ENCODE measurements around the gene TAF6L. TPM values are rescaled to one million over a fixed set of nuclear protein-coding genes. Genes with fewer than 3 reads are reported as not detected.
"Not testable (repeated sequence)": the region's sequence is repeated elsewhere in the genome, so short reads cannot be mapped to it uniquely, and the experiment has no call there.

TAF6L gene
- total RNA-seq, 1 donor from 2014 or later, result 15.1 TPM

DNA sequence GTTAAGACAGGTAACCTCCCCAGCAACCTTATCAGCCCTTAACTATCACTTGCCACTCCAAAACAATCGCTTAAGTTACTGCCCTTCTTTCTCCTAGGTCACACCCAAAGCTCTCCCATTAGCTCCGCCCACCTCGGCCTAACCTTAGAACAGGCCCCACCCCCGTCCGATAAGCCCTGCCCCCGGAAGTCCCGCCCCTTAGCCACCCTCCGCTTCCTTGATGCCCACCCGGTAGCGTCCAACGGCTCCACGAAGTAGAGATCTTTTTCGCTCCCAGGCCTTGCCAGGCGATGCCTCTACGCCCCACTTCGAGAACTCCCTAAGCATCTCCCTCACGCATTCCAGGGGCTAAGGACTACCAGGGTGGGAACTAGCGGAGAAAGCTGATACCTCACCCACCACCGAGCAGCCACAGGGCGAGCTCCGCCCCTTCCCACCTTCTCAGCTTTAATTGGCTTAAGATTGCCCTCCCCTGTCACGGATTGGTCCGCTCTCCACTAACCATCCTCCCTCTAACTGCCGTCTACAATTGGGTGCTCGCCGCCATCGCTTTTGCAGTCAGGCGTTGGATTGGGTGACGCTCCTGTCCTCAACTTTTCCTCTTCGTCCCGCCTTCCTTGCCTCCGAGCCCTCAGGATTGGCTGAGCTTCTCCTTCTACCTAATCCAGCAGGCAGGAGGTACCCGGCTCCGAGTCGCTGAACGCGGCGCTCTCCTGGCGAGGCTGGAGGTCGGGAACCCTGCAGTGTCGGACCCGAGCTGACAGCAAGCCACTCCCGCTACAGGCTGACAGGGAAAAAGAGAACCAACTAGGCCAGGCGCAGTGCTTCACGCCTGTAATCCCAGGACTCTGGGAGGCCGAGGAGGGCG lies 17.2 kb upstream of the TAF6L start, which contains the start of gene ZBTB3:
TSS of gene ZBTB3 (minus strand) at position 425 of the 868 bp plus-strand sequence. CDS start 496 bp downstream, outside the sequence.
- FAIRE-seq (peak; percentile 36), DNase-seq (ENCODE audit: low spot score in 2 of 2) (peak; percentile 79 to 93)

DNA sequence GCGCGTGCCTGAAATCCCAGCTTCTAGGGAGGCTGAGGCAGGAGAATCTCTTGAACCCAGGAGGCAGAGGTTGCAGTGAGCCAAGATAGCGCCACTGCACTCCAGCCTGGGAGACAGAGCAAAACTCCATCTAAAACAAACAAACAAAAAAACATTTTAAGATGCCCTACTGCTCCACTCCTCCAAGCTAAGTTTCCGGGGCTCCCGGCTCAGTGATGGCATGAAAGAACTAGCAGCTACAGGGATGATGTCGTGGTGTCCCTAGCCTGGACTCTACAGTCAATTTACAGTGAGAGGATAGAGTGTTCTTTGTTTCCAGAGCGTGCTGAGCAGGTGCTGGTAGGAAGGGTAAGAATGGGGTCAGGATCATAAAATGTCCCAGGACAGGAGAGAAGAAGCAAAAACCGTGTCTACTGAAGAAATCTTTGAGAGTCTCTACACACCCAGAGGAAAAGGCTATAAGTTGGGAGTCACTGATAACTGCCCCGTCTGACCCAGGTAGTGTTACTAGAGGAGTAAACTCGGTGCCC lies 16.0 kb upstream of the TAF6L start:
- FAIRE-seq, result no peak

DNA sequence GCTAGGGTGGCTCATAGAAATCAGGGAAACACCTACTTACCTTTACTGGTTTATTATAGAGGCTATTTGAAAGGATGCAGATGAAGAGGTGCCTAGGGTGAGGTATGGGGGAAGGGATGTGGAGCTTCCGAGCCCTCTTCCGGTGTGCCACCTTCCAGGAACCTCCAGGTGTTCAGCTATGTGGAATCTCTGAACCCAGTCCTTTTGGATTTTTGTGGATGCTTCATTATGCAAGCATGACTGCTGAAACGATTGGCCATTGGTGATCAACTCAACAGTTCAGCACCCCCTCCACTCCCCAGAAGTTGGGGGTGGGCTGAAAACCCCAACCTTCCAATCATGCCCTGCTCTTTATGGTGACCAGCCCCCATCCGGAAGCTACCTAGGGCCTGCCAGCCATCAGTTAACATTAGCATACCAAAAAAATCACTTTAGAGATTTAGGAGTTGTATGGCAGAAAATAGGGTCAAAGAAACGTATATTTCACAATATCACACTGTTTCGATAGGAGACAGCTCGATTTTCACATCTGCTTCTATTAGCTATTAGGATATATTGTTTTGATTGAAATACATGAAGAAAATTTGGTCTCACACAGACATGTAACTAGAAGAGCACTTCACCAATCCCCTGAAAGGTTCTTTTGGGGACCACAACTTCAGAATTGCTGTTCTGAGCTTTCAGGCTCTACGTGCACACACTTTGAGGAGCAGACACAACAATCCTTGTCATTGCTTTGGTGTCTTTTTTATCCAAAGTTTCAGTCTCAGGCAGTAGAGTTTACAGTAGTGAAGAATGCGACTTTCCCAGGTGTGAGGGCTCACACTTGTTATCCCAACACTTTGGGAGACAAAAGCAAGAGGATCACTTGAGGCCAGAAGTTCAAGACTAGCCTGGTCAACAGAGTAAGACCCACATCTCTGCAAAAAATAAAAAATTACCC lies 13.1 kb upstream of the TAF6L start:
- FAIRE-seq (no peak), DNase-seq (ENCODE audit: low spot score in 2 of 2) (no peak)

More for the DNA sequence above, 16.0 kb upstream of the TAF6L start:
- no peak for DNase-seq (ENCODE audit: low spot score in 2 of 2)

DNA sequence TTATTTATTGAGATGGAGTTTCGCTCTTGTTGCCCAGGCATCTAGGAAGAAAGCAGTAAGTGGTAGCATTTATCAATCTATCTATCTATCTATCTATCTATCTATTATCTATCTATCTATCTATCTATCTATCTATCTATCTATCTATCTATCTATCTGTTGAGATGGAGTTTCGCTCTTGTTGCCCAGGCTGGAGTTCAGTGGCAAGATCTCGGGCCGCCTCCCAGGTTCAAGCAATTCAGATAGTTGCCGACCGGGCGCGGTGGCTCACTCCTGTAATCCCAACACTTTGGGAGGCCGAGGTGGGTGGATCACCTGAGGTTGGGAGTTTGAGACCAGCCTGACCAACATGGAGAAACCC lies 10.3 kb upstream of the TAF6L start:
- FAIRE-seq, result not testable (repeated sequence)

DNA sequence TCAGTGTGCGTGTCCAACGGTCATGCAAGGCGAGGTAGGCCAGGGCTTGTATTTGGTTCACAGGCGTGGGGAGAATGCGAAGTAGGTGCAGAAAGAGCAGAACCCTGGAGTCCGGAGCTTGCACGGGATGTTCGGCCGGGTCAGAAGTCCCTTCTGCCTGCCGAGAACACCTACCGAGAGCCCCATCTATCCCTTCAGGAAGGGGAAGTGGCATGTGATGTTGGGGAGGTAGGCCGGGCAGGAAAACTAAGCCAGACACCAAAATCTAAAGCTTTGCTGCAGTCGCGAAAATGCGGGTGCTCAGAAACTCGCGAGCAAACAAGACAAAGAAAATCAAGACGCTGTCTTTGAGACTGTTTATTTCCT lies 435 bp upstream of the TAF6L start:
- FAIRE-seq (no peak), DNase-seq (ENCODE audit: low spot score in 2 of 2) (no peak)

More for the DNA sequence above, 10.3 kb upstream of the TAF6L start:
- DNase-seq (ENCODE audit: low spot score in 2 of 2), result not testable (repeated sequence)

DNA sequence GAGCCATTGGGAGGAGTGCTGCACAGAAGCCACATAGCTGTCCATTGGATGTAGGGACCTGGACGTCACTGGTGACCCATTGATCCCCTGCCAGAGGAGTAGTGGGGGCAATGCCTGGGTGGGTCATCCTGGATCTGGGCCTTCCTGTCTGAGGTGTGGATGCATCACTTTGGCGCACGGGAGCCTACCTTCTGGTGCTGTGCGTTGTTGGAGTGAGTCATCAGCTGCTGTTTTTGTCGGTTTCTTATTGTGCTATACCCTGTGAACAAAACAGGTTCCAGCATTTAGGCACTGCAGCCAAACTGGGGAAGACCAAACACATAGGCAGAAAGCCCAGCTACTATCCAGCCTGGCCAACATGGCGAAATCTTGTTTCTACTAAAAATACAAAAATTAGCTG lies 3.2 kb downstream of the TAF6L start:
- no peak for DNase-seq (ENCODE audit: low spot score in 2 of 2)
- FAIRE-seq, result no peak

DNA sequence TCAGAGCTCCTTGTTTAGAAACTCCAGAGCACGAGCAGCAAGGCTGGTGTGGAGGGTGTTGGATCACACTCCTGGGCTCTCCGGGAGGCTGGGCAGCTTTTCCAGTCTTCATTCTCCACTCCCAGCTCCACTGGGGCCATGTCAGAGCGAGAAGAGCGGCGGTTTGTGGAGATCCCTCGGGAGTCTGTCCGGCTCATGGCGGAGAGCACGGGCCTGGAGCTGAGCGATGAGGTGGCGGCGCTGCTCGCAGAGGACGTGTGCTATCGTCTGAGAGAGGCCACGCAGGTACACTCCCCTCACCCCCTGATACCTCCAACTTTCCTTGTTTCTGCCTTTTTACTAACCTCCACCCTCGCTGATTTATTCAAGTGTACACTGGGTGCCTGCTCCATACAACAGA lies 4.5 kb downstream of the TAF6L start:
- DNase-seq (ENCODE audit: low spot score in 2 of 2) (no peak), FAIRE-seq (no peak)

DNA sequence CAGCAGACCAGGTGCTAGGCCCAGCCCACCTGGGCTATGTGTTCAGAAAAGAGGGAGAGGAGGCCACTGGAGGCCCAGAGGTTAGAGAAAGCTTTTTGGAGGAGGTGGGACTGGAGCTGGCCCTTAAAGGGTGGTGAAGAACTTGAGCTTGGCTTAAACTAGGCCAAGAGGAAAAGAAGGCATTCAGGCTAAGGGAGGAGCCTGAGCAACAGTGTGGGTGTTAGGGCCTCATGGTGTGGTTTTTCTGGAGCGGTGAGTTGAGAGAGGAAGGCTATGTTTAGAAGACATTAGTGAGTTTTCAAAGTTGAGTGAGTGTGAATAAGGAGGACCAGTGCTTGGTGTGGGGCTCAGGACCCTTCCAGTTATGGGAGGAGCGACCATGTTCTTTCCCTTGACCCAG lies 6.2 kb downstream of the TAF6L start:
- no peak for FAIRE-seq
- DNase-seq (ENCODE audit: low spot score in 2 of 2), result no peak

DNA sequence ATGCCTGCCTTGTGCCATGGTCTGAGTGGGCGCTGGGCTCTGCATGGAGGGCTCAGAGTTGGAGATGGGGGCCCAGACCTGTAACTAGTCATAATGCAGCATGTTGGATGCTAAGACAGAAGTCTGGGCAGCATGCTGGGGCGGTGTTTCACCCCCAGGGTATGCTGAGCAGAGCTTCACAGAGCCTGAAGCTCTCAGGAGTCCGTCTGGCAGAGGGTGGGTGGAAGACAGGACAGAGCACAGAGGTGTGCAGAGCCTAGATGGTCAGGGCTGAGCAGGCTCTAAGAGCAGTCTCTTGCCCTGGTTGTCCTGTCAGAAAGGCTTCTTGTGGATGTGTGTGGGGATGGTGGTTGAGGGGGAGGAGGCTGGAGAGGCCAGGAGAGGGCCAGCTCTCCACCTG lies 7.2 kb downstream of the TAF6L start:
- FAIRE-seq, result no peak
- no peak for DNase-seq (ENCODE audit: low spot score in 2 of 2)

DNA sequence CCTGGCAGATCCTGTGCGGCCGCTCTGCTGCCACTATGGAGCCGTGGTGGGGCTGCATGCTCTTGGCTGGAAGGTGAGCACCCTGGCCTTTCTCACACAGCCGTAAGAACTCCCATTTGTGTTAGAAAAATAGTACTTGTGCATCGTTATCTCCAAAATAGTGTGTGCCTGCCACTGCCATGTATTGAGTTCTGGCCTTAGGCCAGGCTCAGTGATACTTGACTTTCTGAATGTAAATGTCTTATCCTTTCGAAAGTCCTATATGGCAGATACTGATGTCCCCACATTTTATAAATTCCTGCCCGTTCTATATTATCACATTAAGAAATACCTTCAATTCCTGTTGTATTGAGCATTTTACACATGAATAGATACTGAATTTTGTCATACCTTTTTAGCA lies 11.6 kb downstream of the TAF6L start:
- FAIRE-seq (no peak), DNase-seq (ENCODE audit: low spot score in 2 of 2) (no peak)

DNA sequence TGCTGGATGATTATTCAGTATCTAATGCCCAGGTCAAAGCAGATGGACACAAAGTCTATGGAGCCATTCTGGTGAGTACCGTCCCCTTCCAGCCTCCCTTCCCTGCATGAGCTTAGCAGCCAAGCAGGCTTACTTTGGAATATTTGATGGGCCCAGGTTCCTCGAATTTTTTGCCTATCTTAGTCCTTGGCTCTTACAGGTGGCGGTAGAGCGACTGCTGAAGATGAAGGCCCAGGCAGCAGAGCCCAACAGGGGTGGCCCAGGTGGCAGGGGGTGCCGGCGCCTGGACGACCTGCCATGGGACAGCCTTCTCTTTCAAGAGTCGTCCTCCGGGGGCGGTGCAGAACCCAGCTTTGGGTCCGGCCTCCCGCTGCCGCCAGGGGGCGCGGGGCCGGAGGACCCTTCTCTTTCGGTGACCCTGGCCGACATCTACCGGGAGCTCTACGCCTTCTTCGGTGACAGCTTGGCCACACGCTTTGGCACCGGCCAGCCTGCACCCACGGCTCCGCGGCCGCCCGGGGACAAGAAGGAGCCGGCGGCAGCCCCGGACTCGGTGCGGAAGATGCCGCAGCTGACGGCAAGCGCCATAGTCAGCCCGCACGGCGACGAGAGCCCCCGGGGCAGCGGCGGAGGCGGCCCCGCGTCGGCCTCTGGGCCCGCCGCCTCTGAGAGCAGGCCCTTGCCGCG lies 15.3 kb downstream of the TAF6L start:
- no peak for FAIRE-seq

DNA sequence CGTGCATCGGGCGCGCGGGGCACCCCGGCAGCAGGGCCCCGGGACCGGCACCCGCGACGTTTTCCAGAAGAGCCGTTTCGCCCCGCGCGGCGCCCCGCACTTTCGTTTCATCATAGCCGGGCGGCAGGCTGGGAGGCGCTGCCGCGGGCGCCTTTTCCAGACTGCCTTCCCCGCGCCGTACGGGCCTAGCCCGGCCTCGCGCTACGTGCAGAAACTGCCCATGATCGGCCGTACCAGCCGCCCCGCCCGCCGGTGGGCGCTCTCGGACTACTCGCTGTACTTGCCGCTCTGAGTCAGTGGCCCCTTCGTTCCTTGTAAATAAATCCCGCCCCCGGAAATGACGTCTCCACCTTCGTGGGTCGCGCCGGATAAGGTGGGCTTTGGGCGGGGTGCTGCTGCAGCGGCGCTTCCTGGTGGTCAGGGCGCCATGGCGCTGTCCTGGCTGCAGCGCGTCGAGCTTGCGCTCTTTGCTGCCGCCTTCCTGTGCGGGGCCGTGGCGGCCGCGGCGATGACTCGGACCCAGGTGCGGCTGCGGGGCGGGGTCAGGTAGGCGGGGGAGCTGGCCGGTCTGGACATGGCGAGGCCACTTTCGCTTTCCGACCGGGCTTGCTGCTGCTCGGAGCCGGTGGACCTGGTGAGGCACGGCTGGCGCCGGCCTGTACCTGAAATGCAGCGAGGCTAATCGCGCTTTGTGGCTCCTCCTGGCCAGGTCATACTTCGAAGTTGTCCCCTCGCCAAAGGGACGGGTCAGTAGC lies 16.0 kb downstream of the TAF6L start, which contains the start of gene TMEM179B:
TSS of gene TMEM179B (plus strand) at position 398 of the 755 bp plus-strand sequence. CDS start at position 428, 30 bp downstream.
- peak; percentile 98 to 99 for DNase-seq (ENCODE audit: low spot score in 2 of 2)
- no peak for FAIRE-seq

More for the DNA sequence above, 15.3 kb downstream of the TAF6L start:
- DNase-seq (ENCODE audit: low spot score in 2 of 2), result peak; percentile 86 to 89

DNA sequence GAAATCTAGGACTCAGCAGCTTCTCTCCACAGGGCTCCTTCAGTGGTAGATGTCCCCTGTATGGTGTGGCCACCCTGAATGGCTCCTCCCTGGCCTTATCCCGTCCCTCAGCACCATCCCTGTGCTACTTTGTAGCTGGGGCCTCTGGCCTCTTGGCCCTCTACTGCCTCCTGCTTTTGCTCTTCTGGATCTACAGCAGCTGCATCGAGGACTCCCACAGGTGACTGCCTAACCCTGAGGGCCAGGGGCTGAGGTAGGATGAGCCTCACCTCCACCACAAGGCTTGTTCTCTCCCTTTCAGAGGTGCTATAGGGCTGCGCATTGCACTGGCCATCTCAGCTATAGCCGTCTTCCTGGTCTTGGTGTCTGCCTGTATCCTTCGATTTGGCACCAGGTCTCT lies 17.8 kb downstream of the TAF6L start:
- FAIRE-seq (no peak), DNase-seq (ENCODE audit: low spot score in 2 of 2) (no peak)

DNA sequence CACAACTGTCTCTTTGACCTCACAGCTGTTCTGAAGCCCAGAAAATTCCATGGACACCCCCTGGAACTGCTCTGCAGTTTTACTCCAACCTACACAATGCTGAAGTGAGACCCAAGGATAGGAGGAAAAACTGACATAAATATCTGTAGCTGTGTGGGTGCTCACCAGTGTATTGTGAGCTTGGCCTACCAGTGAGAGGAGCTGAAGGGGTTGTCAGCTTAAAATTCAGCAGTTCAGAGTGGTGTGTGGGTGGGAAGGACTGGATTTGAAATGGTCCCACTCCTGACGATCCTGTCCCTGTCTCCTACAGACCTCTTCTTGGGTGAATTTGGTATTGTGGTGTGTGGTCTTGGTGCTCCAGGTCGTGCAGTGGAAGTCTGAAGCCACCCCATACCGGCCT lies 18.4 kb downstream of the TAF6L start:
- DNase-seq (ENCODE audit: low spot score in 2 of 2) (no peak), FAIRE-seq (no peak)

DNA sequence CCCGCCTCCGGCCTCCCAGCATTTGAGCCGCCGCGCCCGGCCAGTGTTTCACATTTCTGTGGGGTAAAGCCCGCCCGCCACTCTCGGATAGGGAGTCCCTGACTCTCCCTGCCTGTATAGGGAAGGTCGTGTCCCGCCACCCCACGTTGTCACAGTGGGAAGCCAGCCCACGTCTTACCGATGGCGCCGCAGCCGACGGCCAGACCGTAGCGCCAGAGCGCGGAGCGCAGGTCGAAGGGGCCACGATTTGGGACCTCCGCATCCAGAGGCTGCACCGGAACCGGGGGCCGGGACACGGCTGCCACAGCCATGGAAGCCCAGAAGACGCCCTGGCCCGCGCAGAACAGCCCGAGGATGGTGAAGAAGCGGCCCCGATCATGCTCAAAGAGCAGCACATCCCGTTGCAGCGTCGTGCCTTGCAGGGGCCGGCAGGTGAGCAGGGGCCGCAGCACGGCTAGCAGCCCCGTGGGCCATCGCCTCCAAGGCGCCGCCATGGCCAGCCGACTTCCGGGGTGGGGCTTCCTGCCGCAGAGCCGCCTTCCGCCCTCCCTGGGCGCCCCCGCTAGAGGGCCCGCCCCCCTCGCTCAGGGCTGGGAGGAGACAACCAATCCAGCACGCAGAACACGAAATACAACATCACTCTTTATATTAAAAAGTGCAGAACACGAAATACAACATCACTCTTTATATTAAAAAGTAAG lies 20.5 kb downstream of the TAF6L start, which contains the start of gene TMEM223:
TSS of gene TMEM223 (minus strand) at position 506 of the 701 bp plus-strand sequence. CDS start at position 494, 12 bp downstream.
- DNase-seq (ENCODE audit: low spot score in 2 of 2) (peak; percentile 84 to 91), FAIRE-seq (no peak)

DNA sequence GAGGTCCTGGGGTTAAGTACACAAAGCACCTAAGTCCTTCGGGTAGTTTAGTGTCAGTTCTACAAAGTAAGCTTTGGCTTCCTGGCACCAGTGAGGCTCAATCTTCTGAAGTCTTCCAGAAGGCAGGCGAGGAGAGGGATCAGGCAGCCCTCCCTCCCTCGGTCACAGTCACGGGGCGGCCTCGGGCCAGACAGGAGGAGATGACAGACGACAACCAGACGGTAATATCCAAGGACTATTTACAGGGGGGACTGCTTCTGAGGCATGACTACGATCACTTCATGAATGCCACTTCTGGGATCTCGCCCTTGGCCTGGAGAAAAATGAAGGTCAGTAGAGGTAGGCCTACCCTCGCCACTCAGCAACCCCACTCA lies 21.0 kb downstream of the TAF6L start:
- FAIRE-seq (no peak), DNase-seq (ENCODE audit: low spot score in 2 of 2) (no peak)

DNA sequence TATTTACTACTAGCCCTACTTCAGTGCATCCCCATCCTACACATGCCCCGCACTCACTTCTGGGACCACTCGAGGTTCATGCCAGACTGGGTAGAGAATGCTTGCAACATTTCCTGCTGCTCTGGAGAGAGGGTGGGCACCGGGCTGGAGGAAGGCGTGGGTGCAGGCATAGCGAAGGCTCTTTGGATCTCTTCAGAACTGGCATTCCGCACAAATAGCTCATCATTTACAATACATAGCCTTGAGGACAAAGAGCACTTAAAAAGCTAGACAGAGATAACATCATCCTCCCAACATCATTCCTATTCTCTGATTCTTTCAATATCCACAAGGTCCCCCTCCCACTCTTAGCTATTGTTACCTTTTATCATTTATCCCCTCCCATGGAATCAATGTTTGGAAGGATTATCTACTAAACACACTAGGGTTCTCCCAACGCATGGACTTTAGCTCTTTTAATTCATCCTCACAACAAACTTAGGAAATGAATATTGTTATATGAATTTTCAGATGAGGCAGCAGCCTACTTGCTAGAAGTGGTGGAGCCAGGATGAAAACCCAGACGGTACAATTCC lies 23.1 kb downstream of the TAF6L start:
- no peak for FAIRE-seq
- DNase-seq (ENCODE audit: low spot score in 2 of 2), result no peak

DNA sequence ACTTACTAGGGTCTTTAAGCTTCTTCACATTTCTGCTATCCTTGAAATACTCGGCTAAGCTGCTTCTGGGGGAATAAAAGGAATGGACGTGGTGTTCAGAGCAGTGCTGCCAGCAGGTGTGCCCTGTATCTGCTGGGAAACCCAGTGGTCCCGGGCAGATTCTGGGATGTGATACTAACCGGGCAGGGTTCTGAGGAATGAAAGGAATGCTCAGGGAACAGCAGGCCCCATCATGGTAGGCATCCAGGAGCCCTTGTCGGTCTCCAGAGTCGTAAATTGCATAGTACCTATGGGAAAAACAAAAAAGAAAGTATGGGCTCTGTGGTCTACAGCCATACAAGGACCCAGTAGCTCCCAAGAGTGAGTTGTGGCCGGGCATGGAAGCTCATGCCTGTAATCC lies 25.1 kb downstream of the TAF6L start:
- DNase-seq (ENCODE audit: low spot score in 2 of 2) (no peak), FAIRE-seq (no peak)
